ENCODE measurements around the gene IRAG1.

GRCh38 chr11:10660323-10660722 is 33.2 kb downstream of the IRAG1 start:
- TF ChIP-seq CTCF (IDR thresholded peaks at IDR 0.05) (no peak), POLR2AphosphoS5 (IDR thresholded peaks at IDR 0.05; ENCODE audit: low read depth, low read length) (no peak)
